ENCODE measurements around the gene PAM.

GRCh38 chr5:102975457-102976182, 220.5 kb downstream of the PAM start:
- TF ChIP-seq CTCF (IDR thresholded peaks at IDR 0.05) = no peak
- no peak for TF ChIP-seq POLR2A (IDR thresholded peaks at IDR 0.05)
